Osteocyte (in vitro differentiated cells): Measurements from ENCODE around the gene MKLN1. TPM values are rescaled to one million over a fixed set of nuclear protein-coding genes. Genes with fewer than 3 reads are reported as not detected.

Source experiments
- DNase-seq: peaks from one replicate; pipeline ENCODE4 v3.0.0; 2021; ENCODE audit warnings: mixed read lengths; ENCODE audit not compliant: unreplicated experiment; ENCODE audit errors: extremely low spot score
- H3K27ac Mint-ChIP-seq: one replicate; pipeline ENCODE4 v1.8.0; 2021; ENCODE audit warnings: mild to moderate bottlenecking, mixed read lengths; ENCODE audit not compliant: unreplicated experiment
- H3K27me3 Mint-ChIP-seq: one replicate; pipeline ENCODE4 v1.8.0; 2021; ENCODE audit warnings: mixed read lengths; ENCODE audit not compliant: unreplicated experiment
- H3K36me3 Mint-ChIP-seq: one replicate; pipeline ENCODE4 v1.8.0; 2021; ENCODE audit warnings: mixed read lengths; ENCODE audit not compliant: unreplicated experiment
- H3K4me1 Mint-ChIP-seq: one replicate; pipeline ENCODE4 v1.8.0; 2021; ENCODE audit warnings: mixed read lengths; ENCODE audit not compliant: unreplicated experiment
- H3K4me3 Mint-ChIP-seq: one replicate; pipeline ENCODE4 v1.8.0; 2021; ENCODE audit warnings: mild to moderate bottlenecking, moderate library complexity, mixed read lengths; ENCODE audit not compliant: unreplicated experiment
- H3K9me3 Mint-ChIP-seq: one replicate; pipeline ENCODE4 v1.8.0; 2021; ENCODE audit warnings: mixed read lengths; ENCODE audit not compliant: unreplicated experiment
- total RNA-seq: library from RNA; stranded (reverse); gene quantifications from 2 replicates; pipeline ENCODE4 v1.2.1, GENCODE V29; 2021
- TF ChIP-seq, protein P1 (sequence below): fragments of 200-600 bp; sonication (generic); IDR thresholded peaks from 2 replicates; pipeline ENCODE4 v1.5.0; 2021; ENCODE audit warnings: antibody characterized with exemption, mild to moderate bottlenecking, moderate library complexity

MKLN1 gene
- total RNA-seq, 1 donor from 2014 or later: 41.4 TPM

DNA sequence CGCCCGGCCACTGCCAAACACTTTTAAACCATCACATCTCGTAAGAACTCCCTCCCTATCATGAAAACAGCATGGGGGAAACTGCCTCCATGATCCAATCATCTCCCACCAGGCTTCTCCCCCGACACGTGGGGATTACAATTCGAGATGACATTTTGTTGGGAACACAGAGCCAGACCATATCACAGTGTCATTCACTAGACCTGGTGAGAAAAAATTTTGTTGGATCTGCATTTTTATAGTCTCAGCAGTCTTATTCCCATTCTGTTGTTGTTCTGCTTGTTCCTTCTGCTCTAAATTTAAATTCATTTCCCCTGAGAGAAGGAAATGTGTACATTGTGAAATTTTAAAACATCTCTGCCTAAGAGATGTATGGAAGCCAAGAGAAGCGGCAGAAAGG lies 4.8 kb upstream of the MKLN1 start:
- no peak overlapping the region for H3K4me3 Mint-ChIP-seq
- H3K4me1 Mint-ChIP-seq: peaks cover 11% of the 10 kb centered on the region
- H3K9me3 Mint-ChIP-seq: no peaks in the 10 kb centered on the region
- no peaks in the 10 kb centered on the region for H3K27me3 Mint-ChIP-seq
- DNase-seq: no peak
- H3K27ac Mint-ChIP-seq: no peak overlapping the region
- H3K36me3 Mint-ChIP-seq: peaks cover 8% of the 10 kb centered on the region
- TF ChIP-seq, protein P1, sequence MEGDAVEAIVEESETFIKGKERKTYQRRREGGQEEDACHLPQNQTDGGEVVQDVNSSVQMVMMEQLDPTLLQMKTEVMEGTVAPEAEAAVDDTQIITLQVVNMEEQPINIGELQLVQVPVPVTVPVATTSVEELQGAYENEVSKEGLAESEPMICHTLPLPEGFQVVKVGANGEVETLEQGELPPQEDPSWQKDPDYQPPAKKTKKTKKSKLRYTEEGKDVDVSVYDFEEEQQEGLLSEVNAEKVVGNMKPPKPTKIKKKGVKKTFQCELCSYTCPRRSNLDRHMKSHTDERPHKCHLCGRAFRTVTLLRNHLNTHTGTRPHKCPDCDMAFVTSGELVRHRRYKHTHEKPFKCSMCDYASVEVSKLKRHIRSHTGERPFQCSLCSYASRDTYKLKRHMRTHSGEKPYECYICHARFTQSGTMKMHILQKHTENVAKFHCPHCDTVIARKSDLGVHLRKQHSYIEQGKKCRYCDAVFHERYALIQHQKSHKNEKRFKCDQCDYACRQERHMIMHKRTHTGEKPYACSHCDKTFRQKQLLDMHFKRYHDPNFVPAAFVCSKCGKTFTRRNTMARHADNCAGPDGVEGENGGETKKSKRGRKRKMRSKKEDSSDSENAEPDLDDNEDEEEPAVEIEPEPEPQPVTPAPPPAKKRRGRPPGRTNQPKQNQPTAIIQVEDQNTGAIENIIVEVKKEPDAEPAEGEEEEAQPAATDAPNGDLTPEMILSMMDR: no peak

DNA sequence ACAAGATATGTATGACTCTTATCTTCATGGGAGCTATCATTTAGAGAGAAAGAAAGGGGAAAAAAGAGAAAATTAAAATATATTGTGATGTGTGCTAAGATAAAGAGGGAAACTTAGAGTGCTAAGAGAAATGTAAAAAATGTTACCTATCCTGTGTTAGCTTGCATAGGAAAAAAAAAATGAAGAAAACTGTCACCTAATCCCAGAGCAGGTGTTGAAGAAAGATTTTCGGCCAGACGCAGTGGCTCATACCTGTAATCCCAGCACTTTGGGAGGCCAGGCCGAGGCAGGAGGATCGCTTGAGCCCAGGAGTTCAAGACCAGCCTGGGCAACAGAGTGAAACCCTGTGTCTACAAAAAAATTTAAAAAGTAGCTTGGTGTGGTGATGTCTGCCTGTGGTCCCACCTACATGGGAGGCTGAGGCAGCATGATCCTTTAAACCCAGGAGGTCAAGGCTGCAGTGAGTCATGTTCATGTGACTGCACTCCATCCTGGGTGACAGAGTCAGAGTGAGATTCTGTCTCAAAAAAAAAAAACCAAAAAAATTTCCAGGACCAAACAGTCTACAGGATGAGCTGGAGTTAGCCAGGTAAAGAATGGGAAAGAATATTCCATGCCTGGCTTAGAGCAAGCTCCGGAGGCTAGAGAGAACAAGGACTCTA lies 2.4 kb upstream of the MKLN1 start:
- H3K4me1 Mint-ChIP-seq: peaks cover 33% of the 10 kb centered on the region
- TF ChIP-seq, protein P1: no peak
- no peak overlapping the region for H3K4me3 Mint-ChIP-seq
- H3K36me3 Mint-ChIP-seq: peaks cover 6% of the 10 kb centered on the region
- H3K27ac Mint-ChIP-seq: no peak overlapping the region
- no peaks in the 10 kb centered on the region for H3K9me3 Mint-ChIP-seq
- H3K27me3 Mint-ChIP-seq: no peaks in the 10 kb centered on the region
- no peak for DNase-seq

DNA sequence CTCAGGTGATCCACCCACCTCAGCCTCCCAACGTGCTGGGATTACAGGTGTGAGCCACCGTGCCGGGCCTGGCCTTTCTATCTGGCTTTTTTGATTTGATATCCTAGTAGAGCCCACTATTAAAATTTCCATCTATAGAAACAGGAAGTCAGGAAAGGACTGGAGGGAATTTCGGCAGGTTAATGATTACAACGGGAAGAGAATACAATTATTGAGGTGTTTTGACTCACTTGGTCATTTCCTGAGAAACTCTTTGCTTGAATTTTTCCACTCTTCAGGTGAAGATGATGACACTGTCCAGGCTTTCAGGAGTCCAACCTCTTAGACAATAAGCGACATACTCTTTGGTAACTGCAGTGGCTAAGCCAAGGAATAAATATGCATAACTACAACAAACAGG lies 1.1 kb upstream of the MKLN1 start:
- Mint-ChIP-seq H3K9me3 (no peaks in the 10 kb centered on the region), H3K4me3 (peak overlapping the region; percentile 99), H3K36me3 (peaks cover 3% of the 10 kb centered on the region), H3K27me3 (no peaks in the 10 kb centered on the region), H3K4me1 (peaks cover 43% of the 10 kb centered on the region), H3K27ac (peak overlapping the region; percentile 98)
- TF ChIP-seq, protein P1: no peak
- DNase-seq: no peak

DNA sequence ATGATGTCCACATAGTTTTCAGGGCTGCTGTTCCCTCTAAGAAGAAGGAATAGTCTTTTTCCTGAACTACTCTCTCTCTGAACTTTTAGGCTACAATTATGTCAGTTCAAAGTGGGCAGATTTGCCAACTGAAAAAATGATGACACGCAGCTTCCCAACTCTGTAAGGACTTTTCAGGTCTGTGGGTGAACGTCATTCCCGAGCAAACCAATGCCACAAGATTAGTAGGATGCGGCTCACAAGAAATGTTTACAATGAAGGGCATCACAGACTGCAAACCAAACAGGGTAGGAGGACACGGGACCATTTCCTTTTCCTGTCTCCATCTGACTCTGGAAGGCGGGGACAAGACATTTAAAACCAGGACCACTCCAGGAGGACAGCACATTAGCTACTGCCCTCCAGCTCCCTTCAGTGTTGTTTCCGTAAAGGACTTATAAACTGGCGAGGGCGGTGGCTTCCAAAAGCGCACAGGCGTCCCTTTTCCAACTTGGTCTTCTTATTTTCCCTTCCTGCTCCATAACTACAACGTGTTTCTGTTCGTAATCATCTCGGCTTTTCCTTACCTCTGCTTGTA lies 539 bp upstream of the MKLN1 start:
- DNase-seq: no peak
- Mint-ChIP-seq H3K4me1 (peaks cover 44% of the 10 kb centered on the region), H3K27ac (peak overlapping the region; percentile 98), H3K9me3 (no peaks in the 10 kb centered on the region), H3K27me3 (no peaks in the 10 kb centered on the region), H3K4me3 (peak overlapping the region; percentile 99), H3K36me3 (peaks cover 3% of the 10 kb centered on the region)
- TF ChIP-seq, protein P1: no peak

DNA sequence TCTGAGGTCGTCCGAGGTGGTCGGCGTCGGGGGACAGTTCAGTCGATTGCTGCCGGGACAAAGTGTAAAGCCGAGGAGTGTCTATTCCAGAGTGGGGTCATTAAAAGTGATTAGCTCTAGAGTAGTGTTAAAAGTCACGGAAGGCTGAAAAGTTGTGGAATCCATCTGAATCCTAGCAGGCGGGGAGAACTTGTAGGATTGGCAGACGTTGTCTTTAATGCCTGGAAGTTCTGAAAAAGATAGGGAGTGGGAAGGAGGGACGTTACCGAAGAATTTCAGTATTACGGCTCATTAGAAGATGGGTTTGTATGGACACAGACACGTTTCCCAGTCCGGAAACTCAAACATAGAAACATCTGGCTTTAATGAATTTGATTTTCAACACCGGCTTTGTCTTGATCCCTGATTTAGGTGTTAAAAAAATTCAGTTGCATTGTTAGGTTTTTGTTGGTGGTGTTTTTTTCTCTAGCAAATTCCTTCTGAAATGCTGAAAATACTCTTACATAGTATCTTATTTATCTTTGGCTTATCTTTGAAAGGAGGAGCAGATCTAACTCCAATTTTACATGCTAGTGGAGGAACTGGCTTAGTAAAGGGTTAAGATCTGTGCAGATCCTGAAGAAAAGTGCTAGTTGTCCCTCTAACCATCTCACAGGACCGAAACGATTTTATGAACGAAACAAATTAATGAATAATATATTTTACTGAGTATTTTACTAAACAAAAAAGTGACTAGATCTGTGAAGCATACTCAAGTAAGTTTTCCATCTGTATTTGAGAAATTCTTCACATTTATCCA lies 900 bp downstream of the MKLN1 start:
- H3K9me3 Mint-ChIP-seq: no peaks in the 10 kb centered on the region
- DNase-seq: no peak

More for the DNA sequence above, 900 bp downstream of the MKLN1 start:
- H3K27ac Mint-ChIP-seq: peak overlapping the region; percentile 98
- TF ChIP-seq, protein P1: no peak
- H3K4me1 Mint-ChIP-seq: peaks cover 45% of the 10 kb centered on the region
- H3K4me3 Mint-ChIP-seq: peak overlapping the region; percentile 99
- peaks cover 4% of the 10 kb centered on the region for H3K36me3 Mint-ChIP-seq
- no peaks in the 10 kb centered on the region for H3K27me3 Mint-ChIP-seq
